ENCODE results near the gene ADCY2. TPM values are rescaled to one million over a fixed set of nuclear protein-coding genes. Genes with fewer than 3 reads are reported as not detected.

Gene ADCY2
- total RNA-seq, 1 donor from 2014 or later = 0.59 TPM

DNA sequence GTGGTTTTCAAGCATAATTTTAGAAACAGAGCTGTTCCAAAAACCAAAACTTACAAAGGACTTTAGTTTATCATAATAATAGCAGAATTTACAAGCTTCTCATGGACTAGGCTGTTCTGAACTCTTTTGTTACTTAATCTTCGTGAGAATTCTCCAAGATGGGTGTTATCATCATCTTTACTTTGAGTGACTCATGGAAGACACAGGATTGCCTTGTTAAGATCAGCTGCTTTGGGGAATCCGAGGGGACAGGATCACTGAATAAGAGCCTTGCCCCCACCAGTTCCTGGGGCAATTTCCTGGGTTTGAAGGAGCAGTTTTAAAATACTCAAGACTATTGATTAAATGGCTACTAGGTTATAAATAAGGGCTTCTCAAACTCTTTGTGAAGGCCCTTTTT is 374.5 kb downstream of the ADCY2 start:
- Histone ChIP-seq H3K4me1 (no peaks in the 10 kb centered on the region), H3K4me3 (no peak overlapping the region), H3K9me3 (no peaks in the 10 kb centered on the region), H3K27ac (no peak overlapping the region), H3K27me3 (ENCODE audit: low read depth) (peaks cover 4% of the 10 kb centered on the region), H3K36me3 (no peaks in the 10 kb centered on the region)
- DNase-seq (no peak), ATAC-seq (no peak)
- intact Hi-C loops (cut with DNase I) = no loop called here
- TF ChIP-seq, protein P1, sequence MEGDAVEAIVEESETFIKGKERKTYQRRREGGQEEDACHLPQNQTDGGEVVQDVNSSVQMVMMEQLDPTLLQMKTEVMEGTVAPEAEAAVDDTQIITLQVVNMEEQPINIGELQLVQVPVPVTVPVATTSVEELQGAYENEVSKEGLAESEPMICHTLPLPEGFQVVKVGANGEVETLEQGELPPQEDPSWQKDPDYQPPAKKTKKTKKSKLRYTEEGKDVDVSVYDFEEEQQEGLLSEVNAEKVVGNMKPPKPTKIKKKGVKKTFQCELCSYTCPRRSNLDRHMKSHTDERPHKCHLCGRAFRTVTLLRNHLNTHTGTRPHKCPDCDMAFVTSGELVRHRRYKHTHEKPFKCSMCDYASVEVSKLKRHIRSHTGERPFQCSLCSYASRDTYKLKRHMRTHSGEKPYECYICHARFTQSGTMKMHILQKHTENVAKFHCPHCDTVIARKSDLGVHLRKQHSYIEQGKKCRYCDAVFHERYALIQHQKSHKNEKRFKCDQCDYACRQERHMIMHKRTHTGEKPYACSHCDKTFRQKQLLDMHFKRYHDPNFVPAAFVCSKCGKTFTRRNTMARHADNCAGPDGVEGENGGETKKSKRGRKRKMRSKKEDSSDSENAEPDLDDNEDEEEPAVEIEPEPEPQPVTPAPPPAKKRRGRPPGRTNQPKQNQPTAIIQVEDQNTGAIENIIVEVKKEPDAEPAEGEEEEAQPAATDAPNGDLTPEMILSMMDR (IDR thresholded peaks at IDR 0.05) = no peak

DNA sequence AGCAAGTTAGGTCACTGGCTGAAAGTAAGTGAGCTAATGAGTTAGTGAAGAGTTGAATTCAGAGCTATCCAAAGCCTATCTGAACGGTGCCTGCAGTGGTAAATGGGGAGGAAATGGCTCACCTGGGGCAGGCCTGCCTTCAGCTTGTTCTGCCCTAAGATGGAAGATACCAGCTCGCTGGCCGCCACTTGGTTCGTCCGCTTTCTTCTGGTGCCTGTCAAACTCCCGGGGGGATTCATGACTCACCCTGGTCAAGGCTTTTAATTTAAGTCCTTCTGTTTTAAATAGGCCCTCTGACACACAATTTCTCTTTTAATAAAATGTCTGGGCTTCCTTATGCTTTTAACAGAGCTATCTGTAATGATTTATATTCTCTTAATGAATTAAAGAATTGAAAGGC is 376.2 kb downstream of the ADCY2 start:
- DNase-seq = no peak
- intact Hi-C loops (cut with DNase I) = no loop called here
- no peaks in the 10 kb centered on the region for H3K4me1 ChIP-seq
- no peaks in the 10 kb centered on the region for H3K36me3 ChIP-seq
- no peak overlapping the region for H3K4me3 ChIP-seq
- H3K27ac ChIP-seq = no peak overlapping the region
- no peaks in the 10 kb centered on the region for H3K9me3 ChIP-seq
- ATAC-seq = no peak
- H3K27me3 ChIP-seq (ENCODE audit: low read depth) = peaks cover 4% of the 10 kb centered on the region
- TF ChIP-seq, protein P1 (IDR thresholded peaks at IDR 0.05) = no peak

DNA sequence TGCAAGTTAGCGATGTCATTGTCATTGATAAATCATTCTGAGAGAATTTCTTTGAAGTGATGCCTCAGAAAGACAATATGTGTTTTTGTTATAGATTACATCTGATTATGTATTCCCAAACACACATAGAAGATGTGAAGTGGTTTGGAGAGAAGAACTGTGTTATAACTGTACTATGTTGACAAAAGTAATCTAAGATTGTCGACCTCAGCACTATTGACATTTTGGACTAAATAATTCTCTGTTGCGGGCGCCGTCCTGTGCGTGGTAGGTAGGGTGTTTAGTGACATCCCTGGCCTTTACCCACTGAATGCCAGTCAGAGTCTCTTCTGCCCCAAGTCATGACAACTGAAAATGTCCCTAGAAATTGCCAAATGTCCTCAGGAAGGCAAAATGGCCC is 377.2 kb downstream of the ADCY2 start:
- TF ChIP-seq, protein P1 (IDR thresholded peaks at IDR 0.05) = no peak
- Histone ChIP-seq H3K4me3 (no peak overlapping the region), H3K27me3 (ENCODE audit: low read depth) (peaks cover 4% of the 10 kb centered on the region), H3K36me3 (no peaks in the 10 kb centered on the region), H3K27ac (no peak overlapping the region), H3K4me1 (no peaks in the 10 kb centered on the region), H3K9me3 (no peaks in the 10 kb centered on the region)
- DNase-seq (no peak), ATAC-seq (no peak)
- intact Hi-C loops (cut with DNase I) = no loop called here

DNA sequence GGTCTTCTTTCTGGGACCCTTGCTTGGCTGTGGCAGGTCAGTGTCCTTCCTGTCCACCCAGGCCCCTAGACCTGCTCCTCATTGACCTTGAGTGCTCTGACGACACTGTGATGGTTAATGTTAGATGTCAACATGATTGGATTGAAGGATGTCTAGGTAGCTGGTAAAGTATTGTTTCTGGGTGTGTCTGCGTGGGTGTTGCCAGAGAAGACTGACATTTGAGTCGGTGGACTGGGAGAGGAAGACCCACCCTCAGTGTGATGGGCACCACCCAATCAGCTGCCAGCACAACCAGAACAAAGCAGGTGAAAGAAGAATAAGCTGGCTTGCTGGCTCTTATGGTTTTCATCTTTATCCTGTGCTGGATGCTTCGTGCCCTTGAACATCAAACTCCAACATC is 380.5 kb downstream of the ADCY2 start:
- Histone ChIP-seq H3K27me3 (ENCODE audit: low read depth) (peaks cover 12% of the 10 kb centered on the region), H3K9me3 (no peaks in the 10 kb centered on the region), H3K4me1 (no peaks in the 10 kb centered on the region), H3K27ac (no peak overlapping the region), H3K36me3 (no peaks in the 10 kb centered on the region), H3K4me3 (no peak overlapping the region)
- TF ChIP-seq, protein P1 (IDR thresholded peaks at IDR 0.05) = no peak
- no peak for ATAC-seq
- no peak for DNase-seq
- intact Hi-C loops (cut with DNase I) = no loop called here

DNA sequence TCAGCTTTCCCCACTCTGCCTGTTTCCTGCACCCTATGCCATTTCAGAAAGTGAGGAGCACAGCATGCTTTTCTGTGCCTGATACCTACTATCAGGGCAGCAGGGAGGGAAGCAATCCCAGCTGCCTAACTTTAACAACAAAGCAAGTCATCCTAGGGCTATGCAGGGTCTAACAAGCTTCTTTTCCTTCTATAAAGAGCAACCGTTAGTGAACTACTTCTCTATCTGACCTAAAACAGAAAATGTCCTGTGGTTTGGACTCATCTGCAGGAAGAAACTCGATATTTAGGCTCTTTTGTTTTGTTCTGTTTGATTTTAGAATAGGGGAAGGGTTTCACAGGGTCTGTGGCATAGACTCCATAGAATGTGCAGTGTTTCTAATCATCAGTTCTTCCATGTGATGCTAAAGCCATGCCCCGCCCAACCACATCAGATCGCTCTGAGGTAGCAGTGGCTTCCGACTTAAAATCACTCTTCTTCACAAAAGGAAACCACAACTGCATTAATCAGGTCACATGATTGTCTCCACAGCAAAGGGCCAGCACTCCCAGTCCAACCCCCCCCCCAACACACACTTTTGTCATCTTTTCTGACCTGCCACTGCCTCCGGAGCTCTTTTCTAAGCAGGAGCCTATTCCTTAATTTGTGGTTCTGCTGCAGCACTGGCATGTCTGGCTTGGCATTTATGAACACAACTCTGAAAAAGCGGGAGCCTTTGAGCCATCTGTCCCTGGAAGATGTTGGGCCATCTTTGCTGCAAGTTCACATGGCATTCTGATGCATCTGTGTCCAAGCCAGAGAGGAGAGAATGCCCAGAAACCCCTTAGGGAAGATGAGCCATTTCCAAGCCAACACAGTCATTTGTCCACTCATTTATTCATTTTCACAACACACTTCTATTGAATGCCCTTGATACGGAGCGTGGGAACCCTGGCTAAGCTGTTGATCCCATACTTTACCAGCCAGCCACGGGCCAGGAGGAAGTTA is 383.4 kb downstream of the ADCY2 start:
- ATAC-seq = no peak
- H3K4me1 ChIP-seq = no peaks in the 10 kb centered on the region
- no peak overlapping the region for H3K4me3 ChIP-seq
- H3K36me3 ChIP-seq = no peaks in the 10 kb centered on the region
- H3K9me3 ChIP-seq = no peaks in the 10 kb centered on the region
- peaks cover 11% of the 10 kb centered on the region for H3K27me3 ChIP-seq (ENCODE audit: low read depth)
- no peak overlapping the region for H3K27ac ChIP-seq
- no peak for DNase-seq
- TF ChIP-seq, protein P1 (IDR thresholded peaks at IDR 0.05) = no peak
- intact Hi-C loops (cut with DNase I) = no loop called here
